GM23338 (cell line): ENCODE data around the gene ETV6.

Experiments used
- EZH2phosphoT487 ChIP-seq: fragments of 200-600 bp; sonication (generic); IDR thresholded peaks from one replicate; pipeline ENCODE4 v1.8.1; 2018; ENCODE audit warnings: antibody characterized with exemption; ENCODE audit not compliant: unreplicated experiment
- TF ChIP-seq, protein P1 (sequence below): IDR thresholded peaks from one replicate; pipeline ENCODE4 v1.6.1; 2018; ENCODE audit warnings: antibody characterized with exemption; ENCODE audit not compliant: unreplicated experiment
- TF ChIP-seq, protein P2 (sequence below), 2 experiments: fragments of 200-600 bp in 1 of 2; sonication (generic) in 1 of 2; conservative IDR thresholded peaks; 2 replicates each; pipeline versions ENCODE4 v1.5.1 to v1.6.1; 2016 to 2017; ENCODE audit warnings: antibody characterized with exemption in 2 of 2, low read depth in 2 of 2, mild to moderate bottlenecking in 2 of 2, moderate library complexity in 1 of 2

GRCh38 chr12:11731042-11731357 is 81.5 kb downstream of the ETV6 start:
- TF ChIP-seq, protein P1, sequence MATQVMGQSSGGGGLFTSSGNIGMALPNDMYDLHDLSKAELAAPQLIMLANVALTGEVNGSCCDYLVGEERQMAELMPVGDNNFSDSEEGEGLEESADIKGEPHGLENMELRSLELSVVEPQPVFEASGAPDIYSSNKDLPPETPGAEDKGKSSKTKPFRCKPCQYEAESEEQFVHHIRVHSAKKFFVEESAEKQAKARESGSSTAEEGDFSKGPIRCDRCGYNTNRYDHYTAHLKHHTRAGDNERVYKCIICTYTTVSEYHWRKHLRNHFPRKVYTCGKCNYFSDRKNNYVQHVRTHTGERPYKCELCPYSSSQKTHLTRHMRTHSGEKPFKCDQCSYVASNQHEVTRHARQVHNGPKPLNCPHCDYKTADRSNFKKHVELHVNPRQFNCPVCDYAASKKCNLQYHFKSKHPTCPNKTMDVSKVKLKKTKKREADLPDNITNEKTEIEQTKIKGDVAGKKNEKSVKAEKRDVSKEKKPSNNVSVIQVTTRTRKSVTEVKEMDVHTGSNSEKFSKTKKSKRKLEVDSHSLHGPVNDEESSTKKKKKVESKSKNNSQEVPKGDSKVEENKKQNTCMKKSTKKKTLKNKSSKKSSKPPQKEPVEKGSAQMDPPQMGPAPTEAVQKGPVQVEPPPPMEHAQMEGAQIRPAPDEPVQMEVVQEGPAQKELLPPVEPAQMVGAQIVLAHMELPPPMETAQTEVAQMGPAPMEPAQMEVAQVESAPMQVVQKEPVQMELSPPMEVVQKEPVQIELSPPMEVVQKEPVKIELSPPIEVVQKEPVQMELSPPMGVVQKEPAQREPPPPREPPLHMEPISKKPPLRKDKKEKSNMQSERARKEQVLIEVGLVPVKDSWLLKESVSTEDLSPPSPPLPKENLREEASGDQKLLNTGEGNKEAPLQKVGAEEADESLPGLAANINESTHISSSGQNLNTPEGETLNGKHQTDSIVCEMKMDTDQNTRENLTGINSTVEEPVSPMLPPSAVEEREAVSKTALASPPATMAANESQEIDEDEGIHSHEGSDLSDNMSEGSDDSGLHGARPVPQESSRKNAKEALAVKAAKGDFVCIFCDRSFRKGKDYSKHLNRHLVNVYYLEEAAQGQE: no peak
- no peak for TF ChIP-seq EZH2phosphoT487
- TF ChIP-seq, protein P2, sequence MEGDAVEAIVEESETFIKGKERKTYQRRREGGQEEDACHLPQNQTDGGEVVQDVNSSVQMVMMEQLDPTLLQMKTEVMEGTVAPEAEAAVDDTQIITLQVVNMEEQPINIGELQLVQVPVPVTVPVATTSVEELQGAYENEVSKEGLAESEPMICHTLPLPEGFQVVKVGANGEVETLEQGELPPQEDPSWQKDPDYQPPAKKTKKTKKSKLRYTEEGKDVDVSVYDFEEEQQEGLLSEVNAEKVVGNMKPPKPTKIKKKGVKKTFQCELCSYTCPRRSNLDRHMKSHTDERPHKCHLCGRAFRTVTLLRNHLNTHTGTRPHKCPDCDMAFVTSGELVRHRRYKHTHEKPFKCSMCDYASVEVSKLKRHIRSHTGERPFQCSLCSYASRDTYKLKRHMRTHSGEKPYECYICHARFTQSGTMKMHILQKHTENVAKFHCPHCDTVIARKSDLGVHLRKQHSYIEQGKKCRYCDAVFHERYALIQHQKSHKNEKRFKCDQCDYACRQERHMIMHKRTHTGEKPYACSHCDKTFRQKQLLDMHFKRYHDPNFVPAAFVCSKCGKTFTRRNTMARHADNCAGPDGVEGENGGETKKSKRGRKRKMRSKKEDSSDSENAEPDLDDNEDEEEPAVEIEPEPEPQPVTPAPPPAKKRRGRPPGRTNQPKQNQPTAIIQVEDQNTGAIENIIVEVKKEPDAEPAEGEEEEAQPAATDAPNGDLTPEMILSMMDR (conservative IDR thresholded peaks at IDR 0.05; ENCODE audit: low read depth in 2 of 2): no peak
